ENCODE results near the gene RPS17.
"Not testable (repeated sequence)": the region's sequence is repeated elsewhere in the genome, so short reads cannot be mapped to it uniquely, and the experiment has no call there.

RPS17 gene

DNA sequence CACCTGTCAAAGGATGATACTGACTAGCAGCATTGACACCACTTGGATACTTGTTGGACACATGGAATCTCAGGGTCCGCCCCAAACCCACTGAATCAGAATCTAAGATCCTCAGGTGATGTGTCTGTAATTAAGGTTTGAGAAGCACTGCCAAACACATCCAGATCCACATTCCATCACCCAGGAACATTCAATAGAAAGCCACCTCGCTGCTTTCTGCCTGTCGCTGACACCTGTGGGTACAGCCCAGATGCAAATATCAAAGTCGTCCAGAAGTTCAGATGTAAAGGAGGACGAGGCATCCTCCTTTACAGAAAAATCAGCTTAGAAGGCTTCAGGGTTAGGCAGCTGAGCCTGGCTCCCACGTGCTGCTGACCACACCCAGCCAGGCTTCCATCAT lies 5.2 kb upstream of the RPS17 start:
- no peak for DNase-seq (ENCODE audit: low spot score)

- no peak for DNase-seq (ENCODE audit: low spot score)
Measured at GRCh38 chr15:82545002-82545401, 4.7 kb upstream of the RPS17 start.

GRCh38 chr15:82544431-82544830 lies 4.2 kb upstream of the RPS17 start:
- DNase-seq (ENCODE audit: low spot score), result no peak

- DNase-seq (ENCODE audit: low spot score), result no peak
Measured at GRCh38 chr15:82543160-82543559, 2.9 kb upstream of the RPS17 start.

GRCh38 chr15:82540984-82541431 lies 751 bp upstream of the RPS17 start:
- DNase-seq (ENCODE audit: low spot score), result no peak

DNA sequence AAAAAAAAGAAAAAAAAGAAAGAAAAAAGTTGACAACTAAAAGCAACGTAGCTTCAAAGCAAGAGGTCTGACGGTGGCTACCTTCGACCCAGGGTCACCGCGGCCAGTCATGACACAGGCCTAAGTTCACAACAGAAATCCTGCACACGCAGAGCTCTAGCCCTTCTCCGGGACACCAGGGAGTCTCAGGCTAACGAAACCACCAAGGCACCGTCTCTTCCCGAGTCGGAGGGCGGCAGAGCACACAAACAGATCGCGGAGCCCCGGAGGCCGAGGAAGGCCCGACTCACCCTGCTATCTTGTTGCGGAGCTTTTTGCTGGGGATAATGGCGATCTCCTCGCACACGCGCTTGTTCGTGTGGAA lies 584 bp downstream of the RPS17 start:
- no peak for DNase-seq (ENCODE audit: low spot score)

GRCh38 chr15:82538961-82539690 lies 1.1 kb downstream of the RPS17 start:
- no peak for DNase-seq (ENCODE audit: low spot score)

- DNase-seq (ENCODE audit: low spot score), result no peak
Measured at GRCh38 chr15:82537351-82537908, 2.8 kb downstream of the RPS17 start.

GRCh38 chr15:82536409-82537350 lies 3.6 kb downstream of the RPS17 start:
- DNase-seq (ENCODE audit: low spot score), result no peak

GRCh38 chr15:82535566-82536408 lies 4.5 kb downstream of the RPS17 start:
- no peak for DNase-seq (ENCODE audit: low spot score)

- DNase-seq (ENCODE audit: low spot score), result not testable (repeated sequence)
Measured at GRCh38 chr15:82535151-82535550, 5.1 kb downstream of the RPS17 start.

DNA sequence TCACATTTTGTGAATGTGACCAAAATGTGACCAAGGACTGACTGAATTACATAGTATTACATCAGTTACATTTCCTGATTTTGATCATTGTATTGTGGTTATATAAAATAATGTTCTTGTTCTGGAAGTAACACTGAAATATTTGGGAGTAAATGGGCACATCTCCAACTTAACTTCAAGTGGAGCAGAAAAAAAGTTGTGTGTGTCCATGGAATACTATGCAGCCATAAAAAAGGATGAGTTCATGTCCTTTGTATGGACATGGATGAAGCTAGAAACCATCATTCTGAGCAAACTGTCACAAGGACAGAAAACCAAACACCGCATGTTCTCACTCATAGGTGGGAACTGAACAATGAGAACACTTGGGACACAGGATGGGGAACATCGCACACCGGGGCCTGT lies 5.8 kb downstream of the RPS17 start:
- not testable (repeated sequence) for DNase-seq (ENCODE audit: low spot score)

- no peak for DNase-seq (ENCODE audit: low spot score)
Measured at GRCh38 chr15:82533801-82534200, 6.5 kb downstream of the RPS17 start.

- DNase-seq (ENCODE audit: low spot score), result no peak
Measured at GRCh38 chr15:82532991-82533481, 7.2 kb downstream of the RPS17 start.

GRCh38 chr15:82532383-82532990 lies 7.8 kb downstream of the RPS17 start:
- no peak for DNase-seq (ENCODE audit: low spot score)

DNA sequence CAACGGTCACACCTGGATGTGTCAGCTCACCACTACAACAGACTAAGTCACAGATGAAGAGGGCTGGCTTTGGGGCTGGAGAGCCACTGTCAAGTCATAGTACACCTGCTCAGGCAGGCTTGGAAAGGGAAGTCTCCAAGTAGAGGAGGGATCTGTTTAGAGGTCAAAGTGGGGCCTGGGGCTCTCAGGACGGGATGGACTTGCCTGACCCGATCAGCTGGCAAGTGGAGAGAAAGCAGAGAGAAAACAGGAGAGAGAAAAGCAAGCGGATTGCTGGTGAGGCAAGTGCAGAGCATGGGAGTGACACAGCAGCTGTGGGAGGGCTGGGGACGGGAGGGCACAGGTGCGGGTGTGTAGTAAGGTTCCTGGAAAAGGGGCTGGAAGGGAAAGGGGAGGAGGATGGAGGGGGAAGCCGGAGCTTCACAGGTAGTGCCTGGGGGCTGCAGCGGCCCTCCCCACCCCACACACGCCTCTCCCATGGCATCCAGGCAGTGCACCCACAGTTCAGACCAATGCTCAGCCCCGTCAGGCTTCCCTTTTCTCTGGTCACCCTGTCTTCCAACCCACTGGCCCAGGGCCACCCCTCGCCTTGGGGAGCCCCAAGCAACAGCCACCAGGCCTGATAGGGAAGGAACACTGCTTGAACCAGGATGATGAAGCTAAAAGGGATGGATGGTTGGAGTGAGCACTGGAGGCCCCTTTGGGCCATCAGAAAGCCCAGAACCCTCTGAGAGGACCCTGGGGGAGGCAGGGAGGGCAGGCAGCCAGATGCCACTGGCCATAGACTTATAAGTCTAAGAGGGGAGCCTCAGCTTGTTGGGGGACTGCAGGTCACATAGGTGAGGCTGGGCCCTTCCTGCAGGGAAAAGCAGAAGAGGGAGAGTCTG lies 8.5 kb downstream of the RPS17 start:
- no peak for DNase-seq (ENCODE audit: low spot score)

- DNase-seq (ENCODE audit: low spot score), result no peak
Measured at GRCh38 chr15:82530606-82531379, 9.5 kb downstream of the RPS17 start.

DNA sequence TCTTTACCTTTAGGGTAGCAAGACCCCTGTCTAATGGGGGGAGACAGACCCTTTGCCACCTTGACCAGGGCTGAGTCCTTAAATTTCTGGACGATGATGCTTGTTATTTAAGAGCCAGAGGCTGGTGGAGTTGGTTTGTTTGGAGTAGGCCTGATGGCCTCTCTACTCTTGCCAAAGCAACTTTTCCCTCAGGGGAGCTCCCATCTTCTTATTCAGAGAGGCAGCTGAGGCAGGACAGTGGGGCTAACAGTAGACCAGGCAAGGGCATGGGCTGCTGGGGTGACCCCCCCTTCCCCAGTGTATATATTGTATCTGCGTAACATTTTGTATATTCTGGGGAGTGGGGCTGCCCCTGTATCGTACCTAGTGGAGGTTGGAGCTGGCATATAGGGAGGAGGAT lies 10.3 kb downstream of the RPS17 start:
- DNase-seq (ENCODE audit: low spot score), result no peak

DNA sequence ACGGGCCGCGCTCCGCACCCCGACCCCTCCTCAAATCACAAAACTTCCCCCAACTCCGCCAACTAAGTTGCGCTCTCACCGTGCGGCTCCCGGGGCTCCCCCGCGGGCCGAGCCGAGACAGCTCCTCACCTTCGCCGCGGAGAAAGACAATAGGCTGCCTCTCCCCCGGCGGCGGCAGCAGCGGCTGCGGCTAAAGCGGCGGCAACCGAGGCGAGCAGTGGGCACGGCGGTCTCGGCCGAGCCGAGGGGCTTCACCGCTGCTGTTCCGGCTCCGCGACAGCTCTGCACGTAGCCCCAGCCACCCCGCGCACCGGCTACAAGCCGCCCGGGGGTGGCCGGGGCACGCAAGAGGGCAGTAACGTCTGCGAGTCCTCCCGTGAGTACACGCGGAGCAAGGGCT lies 26.7 kb downstream of the RPS17 start:
- not testable (repeated sequence) for DNase-seq (ENCODE audit: low spot score)
